Vagina (tissue), 2 donors: ENCODE results near the gene IDE. TPM values are rescaled to one million over a fixed set of nuclear protein-coding genes. Genes with fewer than 3 reads are reported as not detected.
"Not testable (repeated sequence)": the region's sequence is repeated elsewhere in the genome, so short reads cannot be mapped to it uniquely, and the experiment has no call there.

Experiments used
- DNase-seq, 2 donors: peaks; one replicate each; pipeline ENCODE4 v3.0.0-alpha.2; 2017; ENCODE audit errors: extremely low spot score in 2 of 2
- H3K27ac ChIP-seq: fragments of 200-600 bp; sonication (generic); one replicate; pipeline ENCODE4 v1.5.1; 2019
- H3K27me3 ChIP-seq: fragments of 200-600 bp; sonication (generic); one replicate; pipeline ENCODE4 v1.5.1; 2019
- H3K36me3 ChIP-seq, 2 donors: fragments of 200-600 bp; sonication (generic); one replicate each; pipeline ENCODE4 v1.5.1; 2017 to 2019
- H3K4me1 ChIP-seq: fragments of 200-600 bp; sonication (generic); one replicate; pipeline ENCODE4 v1.5.1; 2019
- H3K4me3 ChIP-seq, 2 donors: fragments of 200-600 bp; sonication (generic); 1 replicate in 1 of 2; 2 replicates in 1 of 2; pipeline ENCODE4 v1.5.1; 2016 to 2019
- H3K9me3 ChIP-seq: fragments of 200-600 bp; sonication (generic); one replicate; pipeline ENCODE4 v1.5.1; 2019
- CTCF ChIP-seq, 3 experiments: fragments of 450-650 bp in 2 of 3; fragments of 200-600 bp in 1 of 3; sonication (generic) in 1 of 3; IDR thresholded peaks; one replicate each; pipeline ENCODE4 v1.5.1; 2017 to 2019; ENCODE audit warnings: antibody characterized with exemption in 3 of 3, mild to moderate bottlenecking in 2 of 3, moderate library complexity in 2 of 3
- POLR2A ChIP-seq, 2 donors: fragments of 450-650 bp; IDR thresholded peaks; one replicate each; pipeline ENCODE4 v1.6.1; 2017; ENCODE audit warnings: antibody characterized with exemption in 2 of 2, mild to moderate bottlenecking in 2 of 2, moderate library complexity in 2 of 2
- POLR2AphosphoS5 ChIP-seq, 2 donors: sonication (generic); formaldehyde crosslinking; IDR thresholded peaks; one replicate each; pipeline ENCODE4 v1.9.0; 2017; ENCODE audit warnings: antibody characterized with exemption in 2 of 2, mild to moderate bottlenecking in 2 of 2, low read depth in 1 of 2; ENCODE audit not compliant: insufficient read depth in 1 of 2
- intact Hi-C: fragments of 100-400 bp; cut with DNase I; formaldehyde crosslinking; loops from one replicate; pipeline ENCODE4 v1.15.1; 2023
- total RNA-seq: library from RNA; depleted of rRNA; stranded (reverse); fragments of >200 nt; gene quantifications from one replicate; pipeline ENCODE4 v1.2.3, GENCODE V29; 2016

The IDE gene
- total RNA-seq, 1 donor from 2014 or later: 22.3 TPM

GRCh38 chr10:92407305-92408016, 166.4 kb downstream of the IDE start:
- peak overlapping the region; percentile 23 for H3K27ac ChIP-seq
- intact Hi-C loops: no loop called here
- no peak for TF ChIP-seq POLR2AphosphoS5 (IDR thresholded peaks at IDR 0.05; ENCODE audit: insufficient read depth in 1 of 2, low read depth in 1 of 2)

GRCh38 chr10:92405419-92405924, 168.4 kb downstream of the IDE start:
- H3K27ac ChIP-seq: peak overlapping the region; percentile 14
- no peaks in the 10 kb centered on the region for H3K36me3 ChIP-seq
- no peaks in the 10 kb centered on the region for H3K27me3 ChIP-seq
- intact Hi-C loops: no loop called here
- TF ChIP-seq POLR2AphosphoS5 (IDR thresholded peaks at IDR 0.05; ENCODE audit: insufficient read depth in 1 of 2, low read depth in 1 of 2) (no peak), CTCF (IDR thresholded peaks at IDR 0.05) (no peak), POLR2A (IDR thresholded peaks at IDR 0.05) (no peak)
- H3K9me3 ChIP-seq: no peaks in the 10 kb centered on the region
- H3K4me1 ChIP-seq: peaks cover 15% of the 10 kb centered on the region
- no peak overlapping the region for H3K4me3 ChIP-seq
- DNase-seq: no peak

More at GRCh38 chr10:92407305-92408016, 166.4 kb downstream of the IDE start:
- Histone ChIP-seq H3K4me1 (peaks cover 15% of the 10 kb centered on the region), H3K27me3 (no peaks in the 10 kb centered on the region), H3K9me3 (no peaks in the 10 kb centered on the region), H3K4me3 (no peak overlapping the region), H3K36me3 (no peaks in the 10 kb centered on the region)
- no peak for DNase-seq

GRCh38 chr10:92404612-92405418, 169.1 kb downstream of the IDE start:
- no peaks in the 10 kb centered on the region for H3K27me3 ChIP-seq
- no peaks in the 10 kb centered on the region for H3K9me3 ChIP-seq
- peaks cover 15% of the 10 kb centered on the region for H3K4me1 ChIP-seq
- no peak for DNase-seq
- no peak overlapping the region for H3K4me3 ChIP-seq
- H3K36me3 ChIP-seq: no peaks in the 10 kb centered on the region
- intact Hi-C loops: no loop called here
- H3K27ac ChIP-seq: peak overlapping the region; percentile 14
- TF ChIP-seq POLR2AphosphoS5 (IDR thresholded peaks at IDR 0.05; ENCODE audit: insufficient read depth in 1 of 2, low read depth in 1 of 2): no peak
- no peak for TF ChIP-seq POLR2A (IDR thresholded peaks at IDR 0.05)
- no peak for TF ChIP-seq CTCF (IDR thresholded peaks at IDR 0.05)

GRCh38 chr10:92402234-92402633, 171.7 kb downstream of the IDE start:
- H3K36me3 ChIP-seq, H3K27ac ChIP-seq, intact Hi-C loops, H3K27me3 ChIP-seq, H3K4me1 ChIP-seq, DNase-seq, H3K9me3 ChIP-seq, H3K4me3 ChIP-seq: not testable (repeated sequence)

Other genes with a start within 250 kb of the IDE start
- gene KIF11, start 19.0 kb upstream of the IDE start, total RNA-seq: 3.4 TPM
- 6.1 TPM for gene HHEX, start 115.9 kb upstream of the IDE start, total RNA-seq